Activated T-cell treated with anti-CD3 and anti-CD28 coated beads for 1 hour (primary cell): ENCODE measurements around the gene EPHB1.
"Not testable (repeated sequence)": the region's sequence is repeated elsewhere in the genome, so short reads cannot be mapped to it uniquely, and the experiment has no call there.

ENCODE experiments used
- DNase-seq: peaks from one replicate; pipeline ENCODE4 v3.0.0-alpha.2; 2020; ENCODE audit warnings: low read depth

The EPHB1 gene

GRCh38 chr3:134777341-134777740 is 17.7 kb upstream of the EPHB1 start:
- DNase-seq: no peak

GRCh38 chr3:134788283-134788682 is 6.8 kb upstream of the EPHB1 start:
- DNase-seq: not testable (repeated sequence)

GRCh38 chr3:134790065-134790464 is 5.0 kb upstream of the EPHB1 start:
- DNase-seq: no peak

GRCh38 chr3:134791992-134792391 is 3.1 kb upstream of the EPHB1 start:
- no peak for DNase-seq

GRCh38 chr3:134792700-134793099 is 2.4 kb upstream of the EPHB1 start:
- no peak for DNase-seq

- no peak for DNase-seq
Observed at GRCh38 chr3:134793562-134793961, 1.5 kb upstream of the EPHB1 start.

- DNase-seq: no peak
Observed at GRCh38 chr3:134794323-134794722, 737 bp upstream of the EPHB1 start.

- DNase-seq: no peak
Observed at GRCh38 chr3:134795746-134796280, 753 bp downstream of the EPHB1 start.

GRCh38 chr3:134796281-134797056 is 1.4 kb downstream of the EPHB1 start:
- DNase-seq: no peak

GRCh38 chr3:134797057-134797740 is 2.1 kb downstream of the EPHB1 start:
- no peak for DNase-seq

- no peak for DNase-seq
Observed at GRCh38 chr3:134797741-134798451, 2.8 kb downstream of the EPHB1 start.

- DNase-seq: no peak
Observed at GRCh38 chr3:134798681-134799311, 3.7 kb downstream of the EPHB1 start.

- DNase-seq: no peak
Observed at GRCh38 chr3:134799393-134799792, 4.3 kb downstream of the EPHB1 start.

- no peak for DNase-seq
Observed at GRCh38 chr3:134801204-134801958, 6.3 kb downstream of the EPHB1 start.

GRCh38 chr3:134802428-134803050 is 7.5 kb downstream of the EPHB1 start:
- DNase-seq: no peak

- DNase-seq: no peak
Observed at GRCh38 chr3:134803051-134803505, 8.0 kb downstream of the EPHB1 start.

- no peak for DNase-seq
Observed at GRCh38 chr3:134803652-134804051, 8.6 kb downstream of the EPHB1 start.

- DNase-seq: no peak
Observed at GRCh38 chr3:134804508-134805480, 9.7 kb downstream of the EPHB1 start.

GRCh38 chr3:134807189-134807588 is 12.1 kb downstream of the EPHB1 start:
- DNase-seq: no peak

GRCh38 chr3:134808835-134809234 is 13.8 kb downstream of the EPHB1 start:
- no peak for DNase-seq
